ENCODE data around the gene SRGAP1.
"Not testable (repeated sequence)": the region's sequence is repeated elsewhere in the genome, so short reads cannot be mapped to it uniquely, and the experiment has no call there.

Gene SRGAP1

DNA sequence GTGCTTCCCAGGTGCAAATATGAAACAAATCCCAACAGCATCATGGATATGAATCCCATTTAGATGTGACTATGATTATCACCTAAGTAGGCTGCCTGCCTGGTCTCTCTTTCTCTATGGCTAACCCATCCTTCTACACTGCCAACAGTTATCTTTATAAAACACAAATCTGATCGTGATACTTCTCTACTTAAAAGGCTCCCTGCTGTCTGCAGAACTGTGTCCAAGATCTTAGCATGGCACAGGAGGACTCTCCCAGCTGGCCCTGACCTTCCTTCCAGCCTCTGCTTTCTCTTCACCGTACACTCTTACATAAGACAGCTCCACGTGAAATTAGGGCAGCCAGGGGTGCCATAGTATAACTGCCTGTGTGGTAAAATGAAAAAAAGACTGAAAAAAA, 3.5 kb upstream of the SRGAP1 start:
- no peak for DNase-seq

DNA sequence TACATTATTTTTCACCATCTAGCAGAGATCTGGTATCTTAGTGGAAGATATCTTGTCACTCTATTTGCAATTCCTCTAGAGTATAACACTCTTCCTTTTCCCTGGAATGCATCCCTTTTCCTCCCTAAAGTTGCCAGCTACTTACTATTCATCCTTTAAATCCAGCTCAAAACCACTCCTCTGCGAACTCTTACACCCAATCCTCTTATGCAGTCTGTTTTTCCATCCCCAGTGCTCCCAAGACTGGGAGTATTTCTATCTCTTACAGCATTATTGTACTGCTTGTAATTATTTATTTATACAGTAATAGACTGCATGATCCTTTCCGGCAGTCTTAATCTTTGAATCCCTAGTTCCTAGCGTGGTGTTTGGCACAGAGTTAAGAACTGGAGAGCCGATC, 2.9 kb upstream of the SRGAP1 start:
- DNase-seq = no peak

DNA sequence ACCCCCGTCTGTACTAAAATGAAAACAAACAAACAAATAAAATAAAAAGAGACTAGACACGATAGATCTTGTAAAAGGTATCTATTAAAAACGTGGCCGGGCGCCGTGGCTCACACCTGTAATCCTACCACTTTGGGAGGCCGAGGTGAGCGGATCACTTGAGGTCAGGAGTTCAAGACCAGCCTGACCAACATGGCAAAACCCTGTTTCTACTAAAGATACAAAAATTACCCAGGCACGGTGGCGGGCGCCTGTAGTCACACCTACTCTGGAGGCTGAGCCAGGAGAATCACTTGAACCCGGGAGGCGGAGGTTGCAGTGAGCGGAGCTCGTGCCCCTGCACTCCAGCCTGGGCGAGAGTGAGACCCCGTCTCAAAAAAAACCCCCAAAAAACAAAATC, 1.8 kb upstream of the SRGAP1 start:
- not testable (repeated sequence) for DNase-seq

DNA sequence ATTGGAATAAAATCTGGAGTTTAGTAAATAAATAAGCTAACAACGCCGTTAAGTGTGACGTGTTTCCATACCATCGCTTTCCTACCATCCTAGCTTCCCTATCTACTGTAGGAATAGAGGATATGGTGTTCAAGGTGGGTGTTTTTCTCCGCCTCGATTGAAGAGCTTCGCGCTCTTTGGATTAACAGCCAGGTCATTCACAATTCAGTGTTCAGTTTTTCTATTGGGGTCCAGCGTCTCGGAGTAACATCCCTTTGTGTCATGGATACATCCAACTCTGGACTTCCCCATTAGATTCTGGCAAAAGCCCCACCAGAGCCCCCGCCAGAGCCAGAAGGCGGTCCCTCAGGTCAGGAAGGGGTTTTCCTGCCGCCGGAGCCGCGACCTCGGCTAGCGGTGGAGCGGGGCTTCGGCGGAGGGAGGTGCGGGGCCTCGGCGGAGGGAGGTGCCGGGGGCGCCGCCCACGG, 1.2 kb upstream of the SRGAP1 start:
- DNase-seq = no peak

DNA sequence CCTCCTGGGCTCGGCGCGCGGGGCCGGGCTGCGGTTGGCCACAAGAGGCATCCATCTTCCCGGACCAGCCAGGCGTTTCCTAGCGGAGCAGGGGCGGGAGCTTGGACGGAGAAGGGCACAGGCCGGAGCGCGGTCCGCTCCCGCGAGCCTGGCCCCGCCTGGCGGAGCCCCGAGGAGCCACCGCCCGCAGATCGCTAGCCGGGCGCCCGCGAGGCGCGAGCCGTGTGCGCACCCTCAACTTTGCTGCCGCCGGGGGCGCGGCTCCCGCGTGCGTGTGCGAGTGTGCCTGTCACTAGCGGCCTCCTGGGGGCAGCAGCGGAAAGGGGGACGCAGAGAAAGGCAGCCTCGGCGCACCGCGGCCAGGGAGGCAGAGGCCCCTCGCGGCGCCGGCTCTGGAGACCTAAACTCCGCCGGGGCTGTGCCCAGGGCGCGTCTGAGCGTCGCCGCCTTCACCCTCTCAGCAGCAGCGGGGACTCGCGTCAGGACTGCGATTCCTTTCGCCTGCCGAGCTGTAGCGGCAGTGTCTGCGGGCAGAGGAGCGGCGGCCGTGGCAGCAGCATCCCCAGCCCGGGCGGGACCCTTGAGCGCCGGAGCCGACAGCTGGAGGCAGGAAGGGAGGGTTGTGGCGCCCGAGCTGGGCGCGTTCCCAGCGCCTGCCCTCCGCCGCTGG, 644 bp upstream of the SRGAP1 start:
- DNase-seq = peak; percentile 76

DNA sequence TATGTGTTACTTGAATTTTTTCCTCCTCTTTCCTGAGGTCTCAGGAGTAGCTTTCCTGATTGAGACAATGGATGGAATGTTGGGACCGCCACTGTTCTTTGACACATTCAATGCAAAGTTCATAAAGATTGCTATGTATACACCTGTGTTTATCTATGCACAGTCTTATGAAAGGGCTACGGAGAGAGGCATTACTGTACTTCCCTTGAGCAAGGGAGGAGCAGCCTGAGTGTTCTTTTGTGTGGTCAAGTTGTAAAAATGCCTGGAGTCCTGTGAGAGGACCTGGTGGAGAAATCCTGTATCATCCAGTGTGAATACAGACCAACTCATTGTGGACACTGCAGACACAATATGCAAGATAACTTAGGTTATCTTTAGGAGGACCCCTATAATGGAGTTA, 1.2 kb downstream of the SRGAP1 start:
- no peak for DNase-seq

DNA sequence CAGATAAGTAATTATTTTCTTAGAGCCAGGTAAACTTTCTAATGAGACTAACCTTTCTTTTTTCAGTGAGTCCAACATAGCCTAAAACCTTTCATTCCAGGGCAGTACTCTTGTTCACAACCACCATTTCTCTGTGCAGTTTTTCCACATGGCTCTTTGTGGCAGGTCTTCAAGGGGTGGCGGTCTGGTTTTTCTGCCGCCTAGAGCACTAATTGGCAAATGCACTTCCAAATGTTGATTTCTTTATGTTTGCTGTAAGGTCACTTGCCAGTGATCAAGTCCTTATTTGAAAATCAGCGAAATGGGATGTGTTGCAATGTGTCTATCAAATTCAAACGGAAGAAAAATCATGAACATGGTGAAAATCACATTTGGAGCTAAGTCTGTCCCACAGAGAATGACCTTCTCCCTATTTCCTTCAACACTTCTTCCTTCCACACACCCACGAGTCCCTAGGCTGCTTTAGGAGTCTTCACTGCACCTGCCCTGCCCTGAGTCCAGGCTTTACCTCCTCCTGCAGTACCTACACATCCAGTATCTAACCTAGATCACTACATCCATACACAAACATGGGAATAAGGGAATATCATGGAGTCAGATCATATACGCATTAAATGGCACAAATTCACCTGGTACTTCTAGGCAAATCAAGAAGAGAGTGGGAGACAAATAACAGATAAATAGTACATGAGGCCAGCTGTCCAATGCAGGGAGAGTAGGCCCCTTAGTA, 1.9 kb downstream of the SRGAP1 start:
- no peak for DNase-seq

DNA sequence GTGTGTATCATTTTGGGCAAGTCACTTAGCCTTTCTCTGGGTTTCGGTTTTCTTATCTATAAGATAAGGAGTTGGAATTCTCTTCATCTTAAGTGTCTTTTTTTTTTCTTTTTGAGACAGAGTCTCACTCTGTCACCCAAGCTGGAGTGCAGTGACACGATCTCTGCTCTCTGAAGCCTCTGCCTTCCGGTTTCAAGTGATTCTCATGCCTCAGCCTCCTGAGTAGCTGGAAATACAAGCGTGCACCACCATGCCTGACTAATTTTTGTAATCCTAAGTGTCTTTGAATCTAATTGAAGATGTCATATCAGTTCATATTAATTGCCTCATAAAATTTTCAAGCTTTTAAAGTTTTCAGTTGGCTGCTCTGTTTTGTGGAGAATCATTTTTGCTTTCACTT, 4.0 kb downstream of the SRGAP1 start:
- no peak for DNase-seq

DNA sequence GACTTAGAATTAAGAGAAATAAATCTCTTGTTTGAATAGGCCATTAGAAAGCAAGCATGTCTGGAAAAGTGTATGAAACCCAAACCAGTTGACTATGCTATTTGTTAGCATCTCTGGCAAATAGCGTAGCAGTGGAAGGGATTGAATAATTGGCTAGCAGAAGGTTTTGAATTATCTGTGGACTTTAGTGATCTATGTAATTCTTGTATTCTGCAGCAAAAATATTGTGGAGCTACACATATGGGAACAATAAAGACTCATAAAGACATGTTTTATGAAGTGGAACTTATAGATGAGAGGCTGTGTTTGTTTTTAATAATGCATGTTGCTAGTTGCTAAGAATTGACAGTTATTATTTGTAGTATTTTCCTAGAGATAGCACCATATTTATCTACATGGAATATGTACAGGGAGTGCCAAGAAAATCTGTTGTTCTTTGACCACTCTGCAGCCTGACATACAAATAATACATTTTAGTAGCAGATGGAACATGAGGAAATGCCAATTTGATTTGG, 4.7 kb downstream of the SRGAP1 start:
- DNase-seq = no peak

DNA sequence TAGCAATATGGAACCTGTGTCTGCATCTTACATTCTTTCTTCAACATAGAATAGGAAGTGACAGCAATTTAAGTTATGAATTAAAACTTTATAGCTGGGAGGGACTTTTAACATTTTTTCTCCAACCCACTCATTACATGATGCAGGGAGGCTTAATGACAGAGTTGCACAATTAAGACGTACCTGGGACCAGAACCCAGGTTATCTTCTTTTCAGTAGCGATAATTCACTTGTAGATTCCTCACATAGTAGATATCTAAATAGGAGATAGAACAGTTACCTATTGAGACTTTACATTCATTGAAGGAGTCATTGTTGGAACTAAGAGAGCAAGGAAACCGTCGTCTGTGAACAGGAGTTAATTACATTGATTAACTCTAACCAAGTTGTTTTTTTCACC, 5.1 kb downstream of the SRGAP1 start:
- no peak for DNase-seq

DNA sequence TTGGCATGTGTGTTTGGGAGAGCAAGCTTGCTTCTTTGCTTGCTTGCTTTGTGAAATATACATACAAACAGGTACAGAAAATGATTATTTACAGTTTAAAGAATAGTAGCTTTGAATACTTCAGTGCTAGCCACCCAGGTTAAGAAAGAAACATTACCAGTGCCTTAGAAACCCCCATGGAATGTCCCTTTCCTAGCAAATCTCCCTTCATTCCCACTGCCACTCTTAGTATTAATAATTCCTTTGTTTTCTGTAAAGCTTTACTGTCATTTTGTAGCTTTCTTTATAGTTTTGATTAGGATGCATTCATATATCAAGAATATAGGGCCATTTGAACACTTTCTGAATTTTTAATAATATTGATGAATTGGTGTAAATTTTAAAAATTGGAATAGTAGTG, 9.5 kb downstream of the SRGAP1 start:
- no peak for DNase-seq

DNA sequence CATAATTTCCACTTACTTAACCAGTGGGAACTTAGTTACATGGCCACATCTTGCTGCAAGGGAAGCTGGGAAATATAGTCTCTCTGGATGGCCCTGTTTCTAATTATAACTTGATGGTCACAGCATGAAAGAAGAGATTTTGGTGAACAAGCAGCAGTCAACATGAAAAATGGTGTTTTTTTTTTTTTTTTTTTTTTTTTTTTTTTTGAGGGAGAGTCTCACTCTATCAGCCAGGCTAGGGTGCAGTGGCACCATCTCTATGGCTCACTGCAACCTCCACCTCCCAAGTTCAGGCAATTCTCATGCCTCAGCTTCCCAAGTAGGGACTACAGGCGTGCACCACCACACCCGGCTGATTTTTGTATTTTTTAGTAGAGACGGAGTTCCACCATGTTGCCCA, 10.8 kb downstream of the SRGAP1 start:
- no peak for DNase-seq

DNA sequence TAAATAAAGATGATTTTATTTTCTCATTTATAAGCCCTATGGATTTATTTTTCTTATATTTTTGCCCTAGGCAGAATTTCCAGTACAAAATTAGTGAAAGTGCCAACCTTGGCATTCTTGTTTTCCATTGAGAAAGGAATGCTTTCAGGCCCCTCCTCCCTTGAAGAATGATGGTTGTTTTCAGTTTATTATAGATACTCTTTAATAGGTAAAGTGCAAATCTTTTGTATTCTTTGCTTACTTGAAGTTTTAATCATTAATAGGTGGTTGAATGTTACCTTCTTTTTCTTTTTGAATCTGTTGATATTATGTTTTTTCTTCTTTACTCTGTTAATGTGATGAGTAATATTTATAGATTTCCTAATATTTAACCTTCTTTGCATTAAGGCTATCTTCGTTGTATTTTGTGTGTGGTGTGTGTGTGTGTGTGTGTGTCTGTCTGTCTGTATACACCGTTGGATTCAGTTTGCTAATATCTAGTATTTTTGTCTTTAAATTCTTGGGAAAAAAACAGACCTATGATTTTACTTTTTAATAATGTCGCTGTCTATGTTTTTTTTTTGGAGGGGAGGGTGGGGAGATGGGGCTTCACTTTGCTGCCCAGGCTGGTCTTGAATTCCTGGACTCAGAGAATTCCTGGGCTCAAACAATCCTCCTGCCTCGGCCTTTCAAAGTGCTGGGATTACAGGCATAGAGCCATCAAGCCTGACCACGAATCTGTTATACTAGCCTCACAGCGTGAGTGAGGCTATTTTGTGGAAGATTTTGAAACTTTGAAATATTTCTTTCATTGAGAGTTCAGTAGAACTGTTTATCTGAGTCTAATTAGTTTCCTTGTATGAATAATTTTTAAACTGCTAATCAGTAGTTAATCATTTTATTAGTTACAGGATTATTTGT, 13.5 kb downstream of the SRGAP1 start:
- no peak for DNase-seq

DNA sequence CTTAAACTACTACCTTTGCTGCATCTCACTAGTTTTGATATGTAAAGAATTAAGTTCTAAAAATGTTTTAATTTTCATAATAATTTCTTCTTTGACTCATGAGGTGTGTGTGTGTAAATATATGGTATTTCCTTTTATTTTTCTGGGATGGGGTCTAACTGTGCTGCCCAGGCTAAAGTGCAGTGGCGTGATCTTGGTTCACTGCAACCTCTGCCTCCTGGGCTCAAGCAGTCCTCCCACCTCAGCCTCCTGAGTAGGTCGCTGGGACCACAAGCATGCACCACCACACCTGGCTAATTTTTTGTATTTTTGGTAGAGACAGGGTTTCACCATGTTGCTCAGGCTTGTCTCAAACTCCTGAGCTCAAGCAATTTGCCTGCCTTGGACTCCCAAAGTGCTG, 15.4 kb downstream of the SRGAP1 start:
- not testable (repeated sequence) for DNase-seq

DNA sequence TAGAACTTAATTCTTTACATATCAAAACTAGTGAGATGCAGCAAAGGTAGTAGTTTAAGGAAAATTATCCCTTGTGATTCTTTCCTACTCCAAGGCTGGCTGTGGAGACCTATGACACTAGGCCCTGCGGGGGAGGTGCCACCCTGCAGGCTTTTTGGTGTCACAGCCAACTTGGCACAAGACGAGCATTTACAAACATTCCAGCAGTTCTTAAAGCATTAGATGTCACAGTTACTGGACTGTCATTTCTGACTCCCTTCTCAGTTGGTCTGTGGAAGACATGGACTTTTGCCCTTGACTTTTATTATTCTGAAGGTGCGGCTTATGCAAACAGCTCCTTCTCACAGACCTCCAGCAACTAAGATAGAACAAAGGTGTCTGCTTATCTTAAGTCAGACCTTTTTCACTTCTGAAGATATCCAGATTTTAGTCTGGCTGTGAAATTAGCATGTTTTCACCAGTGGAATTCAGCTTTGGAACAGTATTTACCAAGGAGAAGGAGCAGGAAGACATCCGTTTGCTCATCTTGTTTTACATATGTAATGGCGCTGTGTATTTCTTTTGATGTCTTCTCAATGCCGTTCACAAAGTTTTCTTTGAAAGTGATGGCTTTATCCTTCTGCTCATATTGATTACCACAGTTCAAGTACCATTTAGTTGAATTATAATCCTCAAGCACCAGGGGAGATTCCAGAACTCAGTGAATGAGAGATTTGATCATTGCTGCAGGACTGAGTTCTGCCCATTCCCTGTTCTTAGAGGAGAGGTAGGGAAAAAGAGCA, 17.9 kb downstream of the SRGAP1 start:
- no peak for DNase-seq

DNA sequence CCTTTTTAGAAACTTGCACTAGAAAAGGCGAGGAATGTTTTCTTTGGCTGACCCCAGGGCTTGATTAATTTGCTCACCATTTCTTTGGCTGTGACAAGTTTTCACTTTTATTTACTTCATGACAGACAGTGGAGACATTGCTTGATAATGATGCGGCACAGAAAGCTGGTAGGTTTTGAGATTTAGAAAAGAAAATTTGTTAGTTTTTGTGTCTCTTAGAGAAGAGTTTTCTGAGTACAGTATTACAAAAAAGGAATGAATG, 18.4 kb downstream of the SRGAP1 start:
- no peak for DNase-seq

DNA sequence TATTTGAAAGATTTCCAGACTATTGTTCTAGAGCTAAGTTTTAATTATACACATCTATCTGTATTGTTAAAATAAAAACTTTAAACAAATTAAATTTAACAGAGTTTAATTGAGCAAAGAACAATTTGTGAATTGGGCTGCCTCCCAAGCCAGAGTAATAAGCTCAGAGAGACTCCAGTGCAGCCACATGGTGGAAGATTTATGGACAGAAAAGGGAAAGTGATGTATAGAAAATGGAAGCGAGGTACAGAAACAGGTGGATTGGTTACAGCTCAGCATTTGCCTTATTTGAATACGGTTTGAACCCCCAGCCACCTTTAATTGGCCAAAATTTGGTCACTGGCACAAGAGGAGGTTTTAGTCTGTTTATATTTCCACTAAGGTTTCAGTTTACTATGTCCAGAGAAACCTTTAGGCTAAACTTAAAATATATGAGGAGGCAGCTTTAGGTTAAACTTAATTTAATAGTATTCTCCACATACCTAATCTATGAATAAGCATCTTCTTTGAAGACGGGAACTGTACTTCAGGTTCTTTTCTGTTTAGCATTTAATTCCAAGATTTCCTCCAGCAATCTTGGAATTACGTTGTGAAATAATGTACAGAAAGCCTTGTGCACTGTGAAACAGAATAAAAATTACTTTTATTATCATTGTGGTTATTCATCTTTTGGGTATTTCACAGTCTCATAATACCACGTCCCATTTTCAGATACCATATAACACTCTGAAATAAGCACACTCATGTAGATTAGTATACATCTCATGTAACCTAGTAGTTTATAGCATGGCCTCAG, 19.4 kb downstream of the SRGAP1 start:
- no peak for DNase-seq

DNA sequence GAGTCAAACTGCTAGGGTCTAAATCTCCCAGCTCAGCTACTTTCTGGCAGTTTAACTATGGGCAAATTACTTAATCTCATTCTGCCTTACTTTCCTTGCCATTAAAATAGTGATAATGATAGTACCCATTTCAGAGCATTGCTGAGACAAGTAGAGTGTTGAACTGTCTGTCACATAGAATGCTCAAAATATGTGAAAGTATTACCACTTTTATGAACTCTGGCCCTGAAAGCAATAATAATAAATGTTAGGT, 19.9 kb downstream of the SRGAP1 start:
- no peak for DNase-seq

DNA sequence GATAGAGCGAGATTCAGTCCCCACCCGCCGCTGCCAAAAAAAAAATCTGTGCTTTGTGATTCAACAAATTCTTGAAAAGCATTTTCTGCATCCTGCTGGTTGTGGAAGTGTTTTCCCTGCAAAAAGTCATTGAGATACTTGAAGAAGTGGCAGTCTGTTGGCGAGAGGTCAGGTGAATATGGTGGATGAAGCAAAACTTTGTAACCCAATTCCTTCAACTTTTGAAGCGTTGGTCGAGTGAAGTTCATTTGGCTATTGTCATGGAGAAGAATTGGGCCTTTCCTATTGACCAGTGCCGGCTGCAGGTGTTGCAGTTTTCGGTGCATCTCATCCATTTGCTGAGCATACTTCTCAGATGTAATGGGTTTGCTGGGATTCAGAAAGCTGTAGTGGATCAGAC, 20.9 kb downstream of the SRGAP1 start:
- DNase-seq = no peak

DNA sequence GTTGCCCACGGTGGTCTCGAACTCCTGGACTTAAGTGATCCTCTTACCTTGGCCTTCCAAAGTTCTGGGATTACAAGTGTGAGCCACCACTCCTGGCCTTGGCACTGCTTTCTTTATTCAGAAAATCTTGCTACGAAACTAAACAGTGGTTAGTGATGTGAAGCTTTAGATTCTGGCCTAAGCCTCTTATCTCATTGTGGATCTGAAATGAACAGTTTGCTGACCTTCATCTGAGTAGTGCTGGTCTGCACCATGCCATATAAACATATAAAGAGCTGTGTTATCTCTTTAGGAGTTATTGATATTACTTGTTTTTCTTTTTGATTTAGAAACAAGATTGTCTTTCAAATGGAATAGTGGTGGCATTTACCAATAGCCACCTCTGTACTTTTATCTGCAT, 22.6 kb downstream of the SRGAP1 start:
- DNase-seq = no peak

DNA sequence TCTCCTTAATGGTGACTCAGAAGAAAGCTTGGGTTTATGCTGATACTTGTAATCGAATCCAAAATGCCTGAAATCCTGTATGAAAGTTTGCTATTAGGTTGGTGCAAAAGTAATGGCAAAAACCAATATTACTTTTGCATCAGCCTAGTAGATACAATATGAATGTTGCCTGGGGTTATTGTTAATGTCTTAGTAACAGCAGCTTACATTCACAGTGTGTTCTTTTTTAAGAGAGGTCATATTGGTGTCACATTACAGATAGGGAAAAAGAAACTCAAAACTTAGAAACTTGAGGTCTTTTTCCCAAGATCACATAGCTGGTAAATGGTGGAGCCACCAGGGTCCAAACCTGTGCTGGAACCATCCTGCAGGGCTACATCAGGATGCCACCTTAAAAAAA, 25.2 kb downstream of the SRGAP1 start:
- no peak for DNase-seq

DNA sequence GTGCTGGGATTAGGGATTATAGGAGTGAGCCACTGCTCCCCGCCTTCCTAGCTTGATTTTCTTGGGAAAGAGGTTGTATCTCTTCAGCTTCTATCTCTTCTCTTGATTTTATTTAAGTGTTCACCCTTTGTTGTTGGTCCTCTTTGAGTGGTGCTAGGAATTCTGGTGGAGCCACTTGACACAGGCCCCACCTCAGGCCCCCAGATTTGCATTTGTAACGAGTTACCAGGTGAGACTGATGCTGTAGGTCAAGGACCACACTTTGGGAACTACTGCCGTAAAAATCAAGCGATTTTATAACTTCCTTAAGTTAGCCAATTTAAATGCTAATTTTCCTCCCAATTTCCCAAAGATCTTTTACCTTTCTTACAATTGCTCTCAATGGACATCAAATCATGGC, 26.3 kb downstream of the SRGAP1 start:
- DNase-seq = no peak

All from CD4-positive, alpha-beta T cell treated with Interleukin-17A for 4 hours (primary cell).